Ammon's horn (tissue), 1 donor: ENCODE measurements around the gene PPP2R5C.
"Not testable (repeated sequence)": the region's sequence is repeated elsewhere in the genome, so short reads cannot be mapped to it uniquely, and the experiment has no call there.

Experiments
- DNase-seq: peaks from one replicate; pipeline ENCODE4 v3.0.0-alpha.2; 2016; ENCODE audit warnings: low spot score

Gene PPP2R5C

DNA sequence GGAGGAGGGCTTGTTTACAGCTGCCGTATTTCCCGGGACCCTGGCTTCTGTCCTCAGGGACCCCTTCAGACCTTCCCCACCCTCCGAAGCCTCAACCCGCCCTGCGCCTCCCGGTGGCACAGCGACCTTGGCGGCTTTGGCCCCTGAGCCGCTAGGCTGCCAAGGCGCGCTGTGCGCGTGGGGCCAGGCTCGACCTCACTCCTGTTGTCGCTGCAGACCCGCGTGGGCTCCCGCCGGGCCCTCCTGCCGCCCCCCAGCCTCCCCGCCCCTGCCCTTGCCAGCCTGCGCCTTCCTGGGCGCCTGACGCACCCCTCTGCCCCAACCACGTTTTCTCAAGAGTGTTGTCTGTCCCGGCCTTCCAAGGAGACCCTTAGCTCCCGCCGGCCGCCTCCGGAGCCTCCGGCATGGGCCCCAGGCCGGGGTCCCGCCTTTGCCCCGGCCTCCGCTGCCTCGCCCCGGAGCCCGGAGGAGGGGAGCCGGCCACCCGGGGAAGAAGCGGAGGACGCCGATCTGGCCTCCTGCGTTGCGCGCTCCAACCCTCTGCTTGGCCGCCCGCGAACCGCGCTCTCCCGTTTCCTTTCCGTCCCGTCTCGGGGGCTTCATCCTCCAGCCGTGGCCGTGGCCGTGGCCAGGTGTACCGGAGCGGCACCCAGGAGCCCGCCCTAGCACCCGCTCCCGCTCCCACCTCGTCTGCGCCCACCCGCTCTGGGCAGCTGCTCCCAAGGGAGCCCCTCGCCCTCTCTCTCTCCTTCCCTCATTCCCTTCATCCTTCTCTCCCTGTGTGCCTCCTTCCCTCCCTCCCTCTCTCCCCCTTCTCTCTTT lies 19.9 kb downstream of the PPP2R5C start:
- no peak for DNase-seq

- DNase-seq, result no peak
Measured at GRCh38 chr14:101783260-101784016, 21.9 kb downstream of the PPP2R5C start.

- DNase-seq, result no peak
Measured at GRCh38 chr14:101784631-101785030, 23.1 kb downstream of the PPP2R5C start.

GRCh38 chr14:101788016-101788635 lies 26.6 kb downstream of the PPP2R5C start:
- peak; percentile 56 for DNase-seq

DNA sequence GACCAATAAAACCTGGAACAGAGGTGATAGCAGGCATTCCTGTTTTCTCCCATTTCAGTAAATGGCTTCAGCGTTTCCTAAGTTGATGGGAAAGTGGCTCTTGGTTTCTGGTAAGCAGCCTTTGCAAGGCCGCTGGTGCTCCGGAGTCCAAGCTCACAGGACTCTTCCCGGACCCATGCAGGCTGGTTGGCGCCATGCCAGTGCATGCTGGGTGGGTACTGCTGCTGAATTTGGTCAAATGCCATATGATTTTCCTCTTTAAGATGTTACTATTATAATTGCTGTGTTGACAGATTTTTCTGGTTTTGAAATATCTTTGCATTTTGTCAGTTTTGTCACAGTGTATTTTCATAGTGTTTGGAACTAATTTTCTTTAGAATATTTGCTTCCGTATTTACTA lies 27.7 kb downstream of the PPP2R5C start:
- no peak for DNase-seq

DNA sequence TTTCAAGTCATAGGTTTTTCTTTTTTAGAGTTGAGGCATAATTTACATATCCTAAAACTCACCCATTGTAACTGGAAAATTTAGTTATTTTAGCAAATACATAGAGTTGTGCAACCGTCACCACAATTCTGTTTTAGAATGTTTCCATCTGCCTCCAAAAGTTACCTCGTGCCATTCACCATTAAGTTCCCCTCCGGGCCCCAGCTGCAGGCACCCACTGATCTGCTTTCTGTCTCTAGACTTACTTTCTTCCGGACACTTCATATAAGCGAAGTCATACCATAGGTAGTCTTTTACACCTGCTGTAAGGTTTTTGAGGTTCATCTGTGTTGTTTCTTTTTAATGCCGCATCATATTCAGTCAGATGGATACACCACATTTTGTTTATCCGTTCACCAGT lies 28.7 kb downstream of the PPP2R5C start:
- DNase-seq, result no peak

GRCh38 chr14:101791919-101792572 lies 30.5 kb downstream of the PPP2R5C start:
- no peak for DNase-seq

GRCh38 chr14:101796016-101796415 lies 34.5 kb downstream of the PPP2R5C start:
- no peak for DNase-seq

DNA sequence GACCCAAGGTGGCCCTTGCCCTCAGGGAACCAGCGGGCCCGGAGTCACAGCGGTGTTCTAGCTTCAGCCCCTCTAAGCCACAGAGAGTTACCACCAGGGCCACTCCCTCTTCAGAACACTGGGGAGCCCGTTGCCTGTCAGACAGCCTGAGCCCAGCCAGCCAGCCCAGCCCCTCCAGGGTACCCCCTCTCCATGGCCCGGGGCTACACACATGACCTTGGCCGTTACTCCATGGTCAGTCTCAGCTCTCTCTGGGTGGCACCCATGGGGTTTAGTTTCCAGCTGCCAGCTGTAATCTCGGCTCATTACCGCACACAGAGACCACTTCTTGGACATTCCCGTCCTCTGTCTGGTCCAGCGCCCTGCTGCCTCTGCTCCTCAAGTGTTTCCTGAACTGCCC lies 35.0 kb downstream of the PPP2R5C start:
- no peak for DNase-seq

DNA sequence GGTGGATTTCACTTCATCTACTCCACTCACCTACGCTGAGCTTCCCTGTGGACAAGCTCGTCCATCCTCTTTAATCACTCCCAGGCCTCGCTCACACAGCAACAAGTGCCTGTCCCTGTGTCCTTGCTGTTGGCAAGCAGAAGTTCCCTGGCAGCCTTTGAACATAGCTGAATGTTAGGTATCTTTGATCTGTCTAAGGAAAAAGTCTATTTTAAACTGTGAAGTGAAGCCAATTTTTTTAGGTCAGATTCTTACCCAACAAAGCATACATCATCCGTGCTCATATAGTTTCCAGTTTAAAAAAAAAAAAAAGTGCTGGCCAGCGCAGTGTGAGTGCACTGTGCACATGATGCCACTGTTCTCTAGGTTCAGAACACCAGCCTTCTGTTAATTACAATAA lies 36.3 kb downstream of the PPP2R5C start:
- DNase-seq, result no peak

- not testable (repeated sequence) for DNase-seq
Measured at GRCh38 chr14:101804373-101804772, 42.9 kb downstream of the PPP2R5C start.

- not testable (repeated sequence) for DNase-seq
Measured at GRCh38 chr14:101806252-101806651, 44.7 kb downstream of the PPP2R5C start.

- DNase-seq, result peak; percentile 39
Measured at GRCh38 chr14:101808020-101808641, 46.6 kb downstream of the PPP2R5C start.

GRCh38 chr14:101808894-101809670 lies 47.6 kb downstream of the PPP2R5C start:
- DNase-seq, result no peak

DNA sequence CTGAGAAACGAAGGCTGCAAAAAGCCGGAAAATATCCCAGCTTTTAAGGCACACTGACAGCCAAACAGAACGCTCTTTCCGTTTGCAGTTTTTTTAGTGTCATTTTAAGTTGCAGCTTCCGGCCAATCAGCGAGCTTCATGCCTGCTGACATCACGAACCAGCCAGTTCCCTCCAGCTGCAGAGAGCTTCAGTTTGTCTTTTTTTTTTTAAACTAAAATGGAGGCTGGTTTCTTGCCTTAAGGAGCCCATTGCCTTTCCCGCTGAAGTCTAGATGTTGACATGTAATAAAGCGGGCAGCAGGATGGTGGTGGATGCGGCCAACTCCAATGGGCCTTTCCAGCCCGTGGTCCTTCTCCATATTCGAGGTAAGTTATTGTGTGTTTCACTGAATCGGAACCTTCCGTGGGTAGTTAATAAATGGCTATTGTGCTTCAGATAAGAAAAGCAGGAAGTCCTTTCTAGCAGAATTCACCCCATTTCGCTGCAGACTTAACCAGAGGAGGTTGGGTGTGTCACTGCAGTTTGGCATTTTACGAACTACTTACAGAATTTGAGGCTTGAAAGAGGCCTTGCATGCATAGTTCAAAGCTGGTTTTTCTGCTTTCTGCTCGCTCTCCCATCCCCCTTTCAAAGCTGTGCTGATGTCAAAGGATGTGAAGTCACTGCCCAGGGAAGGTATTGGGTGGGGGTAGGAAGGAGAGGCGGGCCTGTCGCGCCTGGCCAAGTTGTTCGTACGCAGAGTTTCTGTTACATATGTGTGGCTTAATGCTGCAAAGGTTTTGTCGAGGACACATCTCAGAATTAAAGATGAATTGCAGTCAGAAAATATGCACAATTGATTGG lies 48.4 kb downstream of the PPP2R5C start:
- peak; percentile 96 for DNase-seq

DNA sequence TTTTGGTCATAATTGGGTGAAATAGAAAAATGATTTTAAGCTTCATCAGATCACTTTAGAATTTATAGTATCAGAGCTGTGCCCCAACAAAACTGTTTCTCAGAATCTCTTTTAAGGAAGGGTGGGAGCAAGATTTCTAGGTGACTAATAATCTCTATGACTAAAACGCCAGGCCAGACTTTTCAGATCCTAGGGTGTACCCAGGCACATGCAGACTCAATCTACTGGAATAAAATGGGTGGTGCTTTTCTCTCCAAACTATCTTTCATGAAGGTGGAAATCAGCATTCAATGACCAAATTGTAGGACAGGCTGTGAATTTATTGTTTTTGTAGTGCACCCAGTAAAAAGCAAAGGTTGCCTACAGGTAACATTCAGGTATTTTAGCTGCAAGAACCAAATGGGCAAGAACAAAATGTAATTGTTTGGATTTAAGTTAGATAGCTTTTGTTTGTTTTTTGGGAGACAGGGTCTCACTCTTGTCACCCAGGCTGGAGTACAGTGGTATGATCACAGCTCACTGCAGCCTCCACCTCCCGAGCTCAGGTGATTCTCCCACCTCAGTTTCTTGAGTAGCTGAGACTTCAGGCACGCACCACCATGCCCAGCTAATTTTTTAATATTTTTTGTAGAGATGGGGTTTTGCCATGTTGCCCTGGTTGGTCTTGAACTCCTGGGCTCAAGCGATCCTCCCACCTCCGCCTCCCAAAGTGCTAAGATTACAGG lies 49.5 kb downstream of the PPP2R5C start:
- DNase-seq, result no peak

- no peak for DNase-seq
Measured at GRCh38 chr14:101812071-101812470, 50.6 kb downstream of the PPP2R5C start.

DNA sequence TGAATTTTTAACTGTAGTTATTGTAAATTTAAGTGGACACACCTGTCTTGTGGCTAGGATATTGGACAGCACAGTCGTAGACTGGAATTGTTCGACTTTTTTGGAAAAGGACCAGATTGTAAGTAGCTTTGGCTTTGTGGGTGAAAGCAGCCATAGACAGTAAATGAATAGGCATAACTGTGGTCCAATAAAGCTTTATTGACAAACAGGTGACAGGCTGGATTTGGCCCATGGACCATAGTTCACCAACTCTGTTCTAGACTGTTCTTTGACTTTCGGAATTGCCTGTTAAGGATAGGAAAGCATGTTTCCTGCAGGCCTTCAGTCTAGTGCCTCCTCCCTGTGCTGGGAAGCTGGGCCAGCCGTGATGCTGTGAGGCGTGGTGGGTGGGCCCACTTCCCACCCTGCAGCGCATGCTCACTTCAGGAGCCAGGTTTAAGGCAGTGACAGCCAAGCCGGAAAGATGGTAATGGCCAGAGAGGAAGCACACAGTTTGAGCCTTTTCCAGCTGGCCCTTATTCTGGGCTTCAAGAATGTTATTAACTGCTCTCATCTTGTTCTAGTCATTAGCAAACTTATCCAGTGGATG lies 51.8 kb downstream of the PPP2R5C start:
- DNase-seq, result no peak

DNA sequence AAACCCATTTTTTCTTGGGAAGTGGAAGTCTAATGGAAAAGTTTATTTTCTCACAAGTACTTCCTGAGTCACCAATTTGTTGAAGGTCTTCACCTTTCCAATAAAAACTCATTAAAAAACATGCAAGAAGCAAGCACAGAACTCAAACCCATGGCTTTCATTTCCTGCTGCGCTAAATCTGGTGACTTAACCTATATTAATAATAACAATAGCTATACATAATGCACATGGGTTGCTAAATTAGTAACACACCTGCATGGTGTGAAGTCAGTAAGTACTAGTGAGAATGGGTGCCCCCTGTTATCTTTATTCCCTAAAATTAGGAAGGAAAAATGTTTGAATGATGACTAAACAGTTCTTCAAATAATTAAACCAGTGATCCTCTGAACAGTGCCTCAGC lies 52.3 kb downstream of the PPP2R5C start:
- DNase-seq, result no peak
